Measurements from ENCODE around the gene COA1.
"Not testable (repeated sequence)": the region's sequence is repeated elsewhere in the genome, so short reads cannot be mapped to it uniquely, and the experiment has no call there.

GRCh38 chr7:43596426-43596825, 132.9 kb downstream of the COA1 start:
- TF ChIP-seq CTCF, POLR2A (IDR thresholded peaks at IDR 0.05): not testable (repeated sequence)

Data from lower leg skin (tissue), 3 donors.